HEK293 (cell line): ENCODE data around the gene BHMT2.

ENCODE experiments used
- CTCF ChIA-PET: fragments of 350-600 bp; formaldehyde crosslinking; extraction: SDS; loops from one replicate; lab custom pipeline; 2021; ENCODE audit warnings: antibody characterized with exemption; lab: Yijun Ruan, JAX
- POLR2A ChIA-PET: fragments of 300-600 bp; formaldehyde crosslinking; extraction: SDS; loops from one replicate; lab custom pipeline; 2020; ENCODE audit warnings: antibody characterized with exemption, inconsistent platforms; lab: Yijun Ruan, JAX
- H3K27ac ChIP-seq: fragments of 200-500 bp; sonication (Bioruptor generic); 2 replicates; pipeline ENCODE4 v1.5.1; 2014; ENCODE audit warnings: low read depth, low read length, control low read depth, inconsistent platforms; ENCODE audit errors: extremely low read depth
- H3K36me3 ChIP-seq, 2 experiments: fragments of 200-500 bp in 1 of 2; sonication (Bioruptor generic) in 1 of 2; 1 replicate in 1 of 2; 2 replicates in 1 of 2; pipeline ENCODE4 v1.5.1; 2014 to 2017; ENCODE audit warnings: inconsistent platforms in 2 of 2, low read length in 2 of 2; ENCODE audit not compliant: control insufficient read depth in 2 of 2, insufficient read depth in 1 of 2
- H3K4me1 ChIP-seq: fragments of 200-500 bp; sonication (Bioruptor generic); 2 replicates; pipeline ENCODE4 v1.5.1; 2014; ENCODE audit warnings: mild to moderate bottlenecking, low read length, inconsistent platforms; ENCODE audit not compliant: control insufficient read depth, insufficient read depth
- H3K4me3 ChIP-seq: 2 replicates; pipeline ENCODE4 v1.5.1; 2011; ENCODE audit warnings: low read depth, mild to moderate bottlenecking, control low read depth, low read length, moderate library complexity
- H3K9me3 ChIP-seq: fragments of 200-500 bp; sonication (Bioruptor generic); 2 replicates; pipeline ENCODE4 v1.5.1; 2014; ENCODE audit warnings: low read depth, low read length, inconsistent platforms; ENCODE audit not compliant: control insufficient read depth, insufficient read depth
- GLIS2 ChIP-seq: fragments of 450-650 bp; formaldehyde crosslinking; IDR thresholded peaks from 2 replicates; pipeline ENCODE4 v1.5.1; 2016; ENCODE audit warnings: missing biosample characterization, missing genetic modification characterization
- KLF16 ChIP-seq: fragments of 450-650 bp; formaldehyde crosslinking; IDR thresholded peaks from 2 replicates; pipeline ENCODE4 v1.5.1; 2017; ENCODE audit warnings: missing biosample characterization, missing genetic modification characterization
- ZBTB1 ChIP-seq: fragments of 450-650 bp; formaldehyde crosslinking; IDR thresholded peaks from 2 replicates; pipeline ENCODE4 v1.5.1; 2016; ENCODE audit warnings: missing biosample characterization, missing genetic modification characterization
- ZFHX2 ChIP-seq: fragments of 450-650 bp; formaldehyde crosslinking; conservative IDR thresholded peaks from 2 replicates; pipeline ENCODE4 v1.5.1; 2016; ENCODE audit warnings: missing biosample characterization, missing genetic modification characterization
- ZNF121 ChIP-seq: fragments of 450-650 bp; formaldehyde crosslinking; IDR thresholded peaks from 2 replicates; pipeline ENCODE4 v1.5.1; 2016; ENCODE audit warnings: missing biosample characterization, missing genetic modification characterization
- ZNF146 ChIP-seq: fragments of 450-650 bp; formaldehyde crosslinking; IDR thresholded peaks from 2 replicates; pipeline ENCODE4 v1.5.1; 2016; ENCODE audit warnings: missing biosample characterization, missing genetic modification characterization
- ZNF23 ChIP-seq: fragments of 450-650 bp; formaldehyde crosslinking; IDR thresholded peaks from 2 replicates; pipeline ENCODE4 v1.5.1; 2016; ENCODE audit warnings: missing biosample characterization, missing genetic modification characterization, borderline replicate concordance
- ZNF24 ChIP-seq: fragments of 450-650 bp; formaldehyde crosslinking; IDR thresholded peaks from 2 replicates; pipeline ENCODE4 v1.5.1; 2016; ENCODE audit warnings: missing biosample characterization, missing genetic modification characterization
- ZNF266 ChIP-seq: fragments of 450-650 bp; formaldehyde crosslinking; IDR thresholded peaks from 2 replicates; pipeline ENCODE4 v1.5.1; 2016; ENCODE audit warnings: missing biosample characterization, missing genetic modification characterization, low read depth
- ZNF324 ChIP-seq: fragments of 450-650 bp; formaldehyde crosslinking; IDR thresholded peaks from 2 replicates; pipeline ENCODE4 v1.5.1; 2016; ENCODE audit warnings: missing biosample characterization, missing genetic modification characterization
- ZNF416 ChIP-seq: fragments of 450-650 bp; formaldehyde crosslinking; IDR thresholded peaks from 2 replicates; pipeline ENCODE4 v1.5.1; 2016; ENCODE audit warnings: missing biosample characterization, missing genetic modification characterization
- ZNF501 ChIP-seq: fragments of 450-650 bp; formaldehyde crosslinking; IDR thresholded peaks from 2 replicates; pipeline ENCODE4 v1.5.1; 2016; ENCODE audit warnings: missing biosample characterization, missing genetic modification characterization
- ZNF544 ChIP-seq: fragments of 450-650 bp; formaldehyde crosslinking; IDR thresholded peaks from 2 replicates; pipeline ENCODE4 v1.5.0; 2017; ENCODE audit warnings: missing biosample characterization, missing genetic modification characterization
- ZNF561 ChIP-seq: fragments of 450-650 bp; IDR thresholded peaks from 2 replicates; pipeline ENCODE4 v1.5.1; 2018; ENCODE audit warnings: missing biosample characterization, missing genetic modification characterization, borderline replicate concordance
- ZNF621 ChIP-seq: fragments of 450-650 bp; formaldehyde crosslinking; IDR thresholded peaks from 2 replicates; pipeline ENCODE4 v1.5.1; 2017; ENCODE audit warnings: missing biosample characterization, missing genetic modification characterization
- ZNF629 ChIP-seq: fragments of 450-650 bp; formaldehyde crosslinking; IDR thresholded peaks from 2 replicates; pipeline ENCODE4 v1.5.1; 2017; ENCODE audit warnings: missing biosample characterization, missing genetic modification characterization
- ZNF768 ChIP-seq: fragments of 450-650 bp; formaldehyde crosslinking; IDR thresholded peaks from 2 replicates; pipeline ENCODE4 v1.5.1; 2018; ENCODE audit warnings: missing biosample characterization, mild to moderate bottlenecking, missing genetic modification characterization
- TF ChIP-seq, protein P1 (sequence below): fragments of 450-650 bp; formaldehyde crosslinking; IDR thresholded peaks from 2 replicates; pipeline ENCODE4 v1.5.1; 2016; ENCODE audit warnings: missing biosample characterization, missing genetic modification characterization
- TF ChIP-seq, protein P2 (sequence below): fragments of 450-650 bp; formaldehyde crosslinking; IDR thresholded peaks from 2 replicates; pipeline ENCODE4 v1.5.1; 2016; ENCODE audit warnings: missing biosample characterization, missing genetic modification characterization
- TF ChIP-seq, protein P3 (sequence below): fragments of 450-650 bp; formaldehyde crosslinking; IDR thresholded peaks from 2 replicates; pipeline ENCODE4 v1.5.1; 2016; ENCODE audit warnings: missing biosample characterization, missing genetic modification characterization

The BHMT2 gene

DNA sequence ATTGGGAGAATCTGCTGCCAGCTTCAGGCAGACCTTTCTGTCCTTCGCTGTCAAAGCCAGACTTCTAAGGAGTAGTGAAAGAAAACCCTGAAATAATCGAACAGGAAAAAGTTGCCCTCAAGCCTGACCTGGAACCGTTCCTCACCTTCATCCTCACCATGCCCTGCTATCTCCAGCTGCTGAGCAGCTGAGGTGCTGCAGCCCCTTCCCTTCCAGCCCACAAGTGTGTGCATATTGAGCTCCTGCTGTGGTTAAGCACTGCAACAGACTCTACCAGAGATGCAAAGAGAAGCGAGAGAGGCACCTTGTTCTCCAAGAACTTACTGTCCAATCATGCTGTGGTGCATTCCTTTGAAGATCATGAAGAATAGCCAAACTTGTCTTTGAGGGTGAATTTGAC is 18.9 kb downstream of the BHMT2 start:
- Histone ChIP-seq H3K4me1 (no peaks in the 10 kb centered on the region), H3K27ac (no peak overlapping the region)
- ChIA-PET CTCF (interaction anchor here (1.8 kb wide), 1 partner anchor 45 kb away, joined by 5 read pairs; no protein-coding TSS in a partner anchor), POLR2A (no interaction called here)
- TF ChIP-seq ZNF629 (tag by site-specific recombination) (no peak), KLF16 (no peak), ZNF324 (tag by site-specific recombination) (no peak), ZNF621 (no peak), ZFHX2 (tag by site-specific recombination) (no peak), ZBTB1 (tag by site-specific recombination) (no peak), ZNF501 (tag by site-specific recombination) (no peak), GLIS2 (tag by site-specific recombination) (no peak), ZNF416 (tag by site-specific recombination) (no peak), ZNF24 (no peak), ZNF561 (tag by site-specific recombination) (no peak), ZNF23 (no peak)
- TF ChIP-seq, protein P1, sequence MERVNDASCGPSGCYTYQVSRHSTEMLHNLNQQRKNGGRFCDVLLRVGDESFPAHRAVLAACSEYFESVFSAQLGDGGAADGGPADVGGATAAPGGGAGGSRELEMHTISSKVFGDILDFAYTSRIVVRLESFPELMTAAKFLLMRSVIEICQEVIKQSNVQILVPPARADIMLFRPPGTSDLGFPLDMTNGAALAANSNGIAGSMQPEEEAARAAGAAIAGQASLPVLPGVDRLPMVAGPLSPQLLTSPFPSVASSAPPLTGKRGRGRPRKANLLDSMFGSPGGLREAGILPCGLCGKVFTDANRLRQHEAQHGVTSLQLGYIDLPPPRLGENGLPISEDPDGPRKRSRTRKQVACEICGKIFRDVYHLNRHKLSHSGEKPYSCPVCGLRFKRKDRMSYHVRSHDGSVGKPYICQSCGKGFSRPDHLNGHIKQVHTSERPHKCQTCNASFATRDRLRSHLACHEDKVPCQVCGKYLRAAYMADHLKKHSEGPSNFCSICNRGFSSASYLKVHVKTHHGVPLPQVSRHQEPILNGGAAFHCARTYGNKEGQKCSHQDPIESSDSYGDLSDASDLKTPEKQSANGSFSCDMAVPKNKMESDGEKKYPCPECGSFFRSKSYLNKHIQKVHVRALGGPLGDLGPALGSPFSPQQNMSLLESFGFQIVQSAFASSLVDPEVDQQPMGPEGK (tag by site-specific recombination), result no peak
- TF ChIP-seq, protein P2, sequence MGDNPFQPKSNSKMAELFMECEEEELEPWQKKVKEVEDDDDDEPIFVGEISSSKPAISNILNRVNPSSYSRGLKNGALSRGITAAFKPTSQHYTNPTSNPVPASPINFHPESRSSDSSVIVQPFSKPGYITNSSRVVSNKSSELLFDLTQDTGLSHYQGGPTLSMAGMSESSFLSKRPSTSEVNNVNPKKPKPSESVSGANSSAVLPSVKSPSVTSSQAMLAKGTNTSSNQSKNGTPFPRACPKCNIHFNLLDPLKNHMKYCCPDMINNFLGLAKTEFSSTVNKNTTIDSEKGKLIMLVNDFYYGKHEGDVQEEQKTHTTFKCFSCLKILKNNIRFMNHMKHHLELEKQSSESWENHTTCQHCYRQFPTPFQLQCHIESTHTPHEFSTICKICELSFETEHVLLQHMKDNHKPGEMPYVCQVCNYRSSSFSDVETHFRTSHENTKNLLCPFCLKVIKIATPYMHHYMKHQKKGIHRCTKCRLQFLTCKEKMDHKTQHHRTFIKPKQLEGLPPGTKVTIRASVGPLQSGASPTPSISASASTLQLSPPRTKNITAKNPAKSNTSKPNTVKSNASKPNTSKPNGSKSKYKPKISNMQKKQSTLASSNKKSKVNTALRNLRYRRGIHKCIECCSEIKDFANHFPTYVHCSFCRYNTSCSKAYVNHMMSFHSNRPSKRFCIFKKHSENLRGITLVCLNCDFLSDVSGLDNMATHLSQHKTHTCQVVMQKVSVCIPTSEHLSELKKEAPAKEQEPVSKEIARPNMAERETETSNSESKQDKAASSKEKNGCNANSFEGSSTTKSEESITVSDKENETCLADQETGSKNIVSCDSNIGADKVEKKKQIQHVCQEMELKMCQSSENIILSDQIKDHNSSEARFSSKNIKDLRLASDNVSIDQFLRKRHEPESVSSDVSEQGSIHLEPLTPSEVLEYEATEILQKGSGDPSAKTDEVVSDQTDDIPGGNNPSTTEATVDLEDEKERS (tag by site-specific recombination), result no peak
- TF ChIP-seq, all 188 proteins: peak for 0
- Histone ChIP-seq H3K9me3 (no peaks in the 10 kb centered on the region), H3K4me3 (no peak overlapping the region), H3K36me3 (no peaks in the 10 kb centered on the region)

- POLR2A ChIA-PET, result no interaction called here
- Histone ChIP-seq H3K4me1 (no peaks in the 10 kb centered on the region), H3K27ac (no peak overlapping the region), H3K36me3 (no peaks in the 10 kb centered on the region), H3K4me3 (no peak overlapping the region), H3K9me3 (no peaks in the 10 kb centered on the region)
- CTCF ChIA-PET, result no interaction called here
- TF ChIP-seq ZNF544 (tag by site-specific recombination), result no peak
- no peak for TF ChIP-seq ZNF146
- TF ChIP-seq ZNF768 (tag by site-specific recombination), result no peak
- no peak for TF ChIP-seq ZNF121
- TF ChIP-seq, protein P3, sequence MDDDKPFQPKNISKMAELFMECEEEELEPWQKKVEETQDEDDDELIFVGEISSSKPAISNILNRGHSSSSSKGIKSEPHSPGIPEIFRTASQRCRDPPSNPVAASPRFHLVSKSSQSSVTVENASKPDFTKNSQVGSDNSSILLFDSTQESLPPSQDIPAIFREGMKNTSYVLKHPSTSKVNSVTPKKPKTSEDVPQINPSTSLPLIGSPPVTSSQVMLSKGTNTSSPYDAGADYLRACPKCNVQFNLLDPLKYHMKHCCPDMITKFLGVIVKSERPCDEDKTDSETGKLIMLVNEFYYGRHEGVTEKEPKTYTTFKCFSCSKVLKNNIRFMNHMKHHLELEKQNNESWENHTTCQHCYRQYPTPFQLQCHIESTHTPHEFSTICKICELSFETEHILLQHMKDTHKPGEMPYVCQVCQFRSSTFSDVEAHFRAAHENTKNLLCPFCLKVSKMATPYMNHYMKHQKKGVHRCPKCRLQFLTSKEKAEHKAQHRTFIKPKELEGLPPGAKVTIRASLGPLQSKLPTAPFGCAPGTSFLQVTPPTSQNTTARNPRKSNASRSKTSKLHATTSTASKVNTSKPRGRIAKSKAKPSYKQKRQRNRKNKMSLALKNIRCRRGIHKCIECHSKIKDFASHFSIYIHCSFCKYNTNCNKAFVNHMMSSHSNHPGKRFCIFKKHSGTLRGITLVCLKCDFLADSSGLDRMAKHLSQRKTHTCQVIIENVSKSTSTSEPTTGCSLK, result no peak
- TF ChIP-seq ZNF266, result no peak
Observed at GRCh38 chr5:79091064-79091463, 21.5 kb downstream of the BHMT2 start.
